KMS-11 (cell line): ENCODE measurements around the gene PEAR1.

Experiments used
- H2AFZ ChIP-seq: fragments of 200-600 bp; sonication (generic); 2 replicates; pipeline ENCODE4 v1.6.1; 2016; ENCODE audit warnings: antibody characterized with exemption, mixed run types, low read depth
- H3K27ac ChIP-seq: fragments of 200-600 bp; sonication (generic); 2 replicates; pipeline ENCODE4 v1.6.1; 2016; ENCODE audit warnings: mild to moderate bottlenecking, mixed run types
- H3K27me3 ChIP-seq: fragments of 200-600 bp; sonication (generic); 2 replicates; pipeline ENCODE4 v1.6.1; 2017; ENCODE audit warnings: mild to moderate bottlenecking, low read depth, mixed run types, moderate library complexity; ENCODE audit not compliant: insufficient read depth
- H3K36me3 ChIP-seq: fragments of 200-600 bp; sonication (generic); 2 replicates; pipeline ENCODE4 v1.6.1; 2017; ENCODE audit warnings: mild to moderate bottlenecking, mixed run types; ENCODE audit not compliant: insufficient read depth
- H3K4me1 ChIP-seq: fragments of 200-600 bp; sonication (generic); 2 replicates; pipeline ENCODE4 v1.6.1; 2016; ENCODE audit warnings: mild to moderate bottlenecking, low read depth, mixed run types; ENCODE audit not compliant: poor library complexity, severe bottlenecking
- H3K4me2 ChIP-seq: fragments of 200-600 bp; sonication (generic); 2 replicates; pipeline ENCODE4 v1.7.0; 2016; ENCODE audit warnings: mild to moderate bottlenecking, mixed run types
- H3K4me3 ChIP-seq: fragments of 200-600 bp; sonication (generic); IDR thresholded peaks from 2 replicates; pipeline ENCODE4 v1.6.1; 2017; ENCODE audit warnings: low read depth, low read length, mixed read lengths; ENCODE audit not compliant: insufficient read depth
- H3K79me2 ChIP-seq: fragments of 200-600 bp; sonication (generic); 2 replicates; pipeline ENCODE4 v1.6.1; 2016; ENCODE audit warnings: low read depth, mixed run types; ENCODE audit not compliant: insufficient read depth
- H3K9ac ChIP-seq: fragments of 200-600 bp; sonication (generic); 2 replicates; pipeline ENCODE4 v1.6.1; 2016; ENCODE audit warnings: mild to moderate bottlenecking, mixed run types
- H4K20me1 ChIP-seq: fragments of 200-600 bp; sonication (generic); 2 replicates; pipeline ENCODE4 v1.6.1; 2016; ENCODE audit warnings: mild to moderate bottlenecking, mixed run types; ENCODE audit not compliant: insufficient read depth
- TF ChIP-seq, protein P1 (sequence below): fragments of 200-600 bp; sonication (generic); conservative IDR thresholded peaks from 2 replicates; pipeline ENCODE4 v1.6.1; 2017; ENCODE audit warnings: low read depth, mild to moderate bottlenecking, antibody characterized with exemption, low read length, moderate library complexity, mixed read lengths

PEAR1 gene

DNA sequence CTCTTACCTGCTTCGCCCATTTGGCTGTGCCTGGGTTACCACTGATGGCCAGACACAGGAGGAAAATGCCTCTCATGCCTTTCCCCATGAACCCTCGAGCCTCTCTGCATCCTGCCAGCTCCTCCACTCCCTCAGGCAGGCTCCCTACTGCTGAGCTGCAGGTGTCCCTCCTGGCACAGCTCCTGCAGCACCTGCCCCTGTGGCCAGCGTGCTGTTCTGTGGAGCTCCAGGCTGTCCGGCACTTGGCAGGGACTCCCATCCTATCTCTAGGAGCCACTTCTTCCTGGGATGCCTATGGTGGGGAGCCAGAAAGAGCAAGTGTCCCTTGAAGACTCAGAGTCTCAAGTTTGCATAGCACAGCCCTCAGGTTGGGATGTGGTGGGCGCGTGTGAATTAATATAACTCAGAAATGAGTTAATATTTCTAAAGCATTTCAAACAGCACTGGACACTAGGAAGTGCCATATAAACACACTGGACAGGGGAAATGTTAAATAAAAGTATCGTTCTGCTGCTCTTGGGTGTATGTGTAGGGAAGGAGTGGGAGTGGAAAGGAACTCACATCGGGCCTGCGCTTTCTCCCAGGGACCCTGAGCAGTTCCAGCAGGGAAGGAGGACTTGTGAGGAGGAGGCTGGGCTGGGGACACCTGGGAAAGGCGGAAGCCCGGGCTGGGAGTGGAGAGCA lies 29.6 kb downstream of the PEAR1 start:
- Histone ChIP-seq H4K20me1 (no peaks in the 10 kb centered on the region; the same call in 1 of the 2 replicates), H3K4me1 (peaks cover 31% of the 10 kb centered on the region), H3K27me3 (peaks cover 90% of the 10 kb centered on the region), H2AFZ (no peak overlapping the region), H3K79me2 (no peaks in the 10 kb centered on the region), H3K4me2 (no peak overlapping the region), H3K4me3 (no peak overlapping the region), H3K36me3 (no peaks in the 10 kb centered on the region), H3K9ac (no peak overlapping the region), H3K27ac (no peak overlapping the region)
- TF ChIP-seq, protein P1, sequence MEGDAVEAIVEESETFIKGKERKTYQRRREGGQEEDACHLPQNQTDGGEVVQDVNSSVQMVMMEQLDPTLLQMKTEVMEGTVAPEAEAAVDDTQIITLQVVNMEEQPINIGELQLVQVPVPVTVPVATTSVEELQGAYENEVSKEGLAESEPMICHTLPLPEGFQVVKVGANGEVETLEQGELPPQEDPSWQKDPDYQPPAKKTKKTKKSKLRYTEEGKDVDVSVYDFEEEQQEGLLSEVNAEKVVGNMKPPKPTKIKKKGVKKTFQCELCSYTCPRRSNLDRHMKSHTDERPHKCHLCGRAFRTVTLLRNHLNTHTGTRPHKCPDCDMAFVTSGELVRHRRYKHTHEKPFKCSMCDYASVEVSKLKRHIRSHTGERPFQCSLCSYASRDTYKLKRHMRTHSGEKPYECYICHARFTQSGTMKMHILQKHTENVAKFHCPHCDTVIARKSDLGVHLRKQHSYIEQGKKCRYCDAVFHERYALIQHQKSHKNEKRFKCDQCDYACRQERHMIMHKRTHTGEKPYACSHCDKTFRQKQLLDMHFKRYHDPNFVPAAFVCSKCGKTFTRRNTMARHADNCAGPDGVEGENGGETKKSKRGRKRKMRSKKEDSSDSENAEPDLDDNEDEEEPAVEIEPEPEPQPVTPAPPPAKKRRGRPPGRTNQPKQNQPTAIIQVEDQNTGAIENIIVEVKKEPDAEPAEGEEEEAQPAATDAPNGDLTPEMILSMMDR: no peak

DNA sequence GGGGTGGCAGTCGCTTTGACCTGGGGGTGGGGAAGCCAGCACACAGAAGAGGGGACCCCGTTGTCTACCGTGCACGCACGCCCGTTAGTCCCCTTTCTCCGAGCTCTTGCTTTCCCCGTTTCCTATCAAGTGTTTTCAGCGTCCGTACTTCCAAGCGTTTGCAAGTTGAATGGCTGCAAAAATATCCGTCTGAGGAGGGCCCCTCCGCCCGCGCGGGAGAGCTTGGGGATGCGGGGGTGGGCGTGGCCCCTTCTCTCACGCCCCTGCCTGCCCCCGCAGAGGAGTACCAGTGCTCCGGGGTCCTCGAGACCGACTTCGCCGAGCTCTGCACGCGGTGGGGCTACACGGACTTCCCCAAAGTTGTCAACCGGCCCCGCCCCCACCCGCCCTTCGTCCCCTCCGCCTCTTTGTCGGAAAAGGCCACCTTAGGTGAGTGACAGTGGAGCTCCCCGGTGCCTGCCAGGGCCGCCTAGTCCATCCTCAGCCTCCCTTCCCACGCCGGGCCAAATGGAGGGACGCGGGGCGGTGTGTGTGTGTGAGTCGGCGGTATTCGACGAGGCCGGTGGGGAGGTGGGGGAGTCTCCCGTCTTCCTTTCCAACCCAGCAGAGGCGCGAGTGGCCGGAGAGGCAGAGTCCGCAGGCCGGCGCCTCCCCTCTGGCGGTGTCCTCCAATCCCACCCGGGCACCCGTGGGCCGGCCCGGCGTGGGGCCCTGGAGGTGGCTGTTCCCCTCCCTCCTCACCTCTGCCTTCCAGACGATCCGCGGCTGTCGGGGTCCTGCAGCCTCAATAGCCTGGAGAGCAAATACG lies 30.4 kb downstream of the PEAR1 start:
- Histone ChIP-seq H3K27ac (no peak overlapping the region), H3K4me1 (peaks cover 31% of the 10 kb centered on the region), H3K36me3 (no peaks in the 10 kb centered on the region), H3K9ac (no peak overlapping the region), H3K4me3 (no peak overlapping the region), H4K20me1 (no peaks in the 10 kb centered on the region; the same call in 1 of the 2 replicates), H3K4me2 (no peak overlapping the region), H3K27me3 (peaks cover 88% of the 10 kb centered on the region), H2AFZ (no peak overlapping the region), H3K79me2 (no peaks in the 10 kb centered on the region)
- TF ChIP-seq, protein P1: no peak

DNA sequence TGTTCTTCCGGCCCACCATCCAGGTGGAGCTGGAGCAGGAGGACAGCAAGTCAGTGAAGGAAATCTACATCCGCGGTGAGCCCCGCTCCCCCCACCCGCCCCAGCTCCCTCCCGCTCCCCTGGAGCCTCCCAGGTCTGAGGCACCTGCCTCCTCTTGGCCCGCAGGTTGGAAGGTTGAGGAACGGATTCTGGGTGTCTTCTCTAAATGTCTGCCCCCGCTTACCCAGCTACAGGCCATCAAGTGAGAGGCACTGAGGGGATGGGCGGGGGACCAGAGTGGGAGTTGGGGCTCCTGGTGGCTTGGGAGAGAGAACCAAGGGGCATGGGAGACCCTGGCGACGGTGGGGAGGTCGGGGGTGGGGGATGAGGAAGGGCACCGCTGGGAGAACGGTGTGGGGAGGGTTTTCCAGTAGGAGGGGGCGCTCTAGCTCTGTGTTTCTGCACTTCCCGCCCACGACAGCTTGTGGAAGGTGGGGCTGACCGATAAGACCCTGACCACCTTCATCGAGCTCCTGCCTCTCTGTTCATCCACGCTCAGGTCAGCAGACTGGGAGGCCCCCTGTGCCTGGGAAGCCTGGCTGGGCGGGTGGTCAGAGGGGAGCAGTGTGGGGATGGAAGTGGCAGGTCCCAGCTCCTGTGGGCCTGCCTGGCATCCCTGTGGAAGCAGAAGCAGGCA lies 31.1 kb downstream of the PEAR1 start:
- H3K27ac ChIP-seq: no peak overlapping the region
- no peaks in the 10 kb centered on the region for H3K36me3 ChIP-seq
- H3K79me2 ChIP-seq: no peaks in the 10 kb centered on the region
- no peak overlapping the region for H3K4me2 ChIP-seq
- H3K4me3 ChIP-seq: no peak overlapping the region
- H4K20me1 ChIP-seq: no peaks in the 10 kb centered on the region; the same call in 1 of the 2 replicates
- peaks cover 88% of the 10 kb centered on the region for H3K27me3 ChIP-seq
- no peak overlapping the region for H3K9ac ChIP-seq
- no peak overlapping the region for H2AFZ ChIP-seq
- TF ChIP-seq, protein P1: no peak
- H3K4me1 ChIP-seq: peaks cover 31% of the 10 kb centered on the region

DNA sequence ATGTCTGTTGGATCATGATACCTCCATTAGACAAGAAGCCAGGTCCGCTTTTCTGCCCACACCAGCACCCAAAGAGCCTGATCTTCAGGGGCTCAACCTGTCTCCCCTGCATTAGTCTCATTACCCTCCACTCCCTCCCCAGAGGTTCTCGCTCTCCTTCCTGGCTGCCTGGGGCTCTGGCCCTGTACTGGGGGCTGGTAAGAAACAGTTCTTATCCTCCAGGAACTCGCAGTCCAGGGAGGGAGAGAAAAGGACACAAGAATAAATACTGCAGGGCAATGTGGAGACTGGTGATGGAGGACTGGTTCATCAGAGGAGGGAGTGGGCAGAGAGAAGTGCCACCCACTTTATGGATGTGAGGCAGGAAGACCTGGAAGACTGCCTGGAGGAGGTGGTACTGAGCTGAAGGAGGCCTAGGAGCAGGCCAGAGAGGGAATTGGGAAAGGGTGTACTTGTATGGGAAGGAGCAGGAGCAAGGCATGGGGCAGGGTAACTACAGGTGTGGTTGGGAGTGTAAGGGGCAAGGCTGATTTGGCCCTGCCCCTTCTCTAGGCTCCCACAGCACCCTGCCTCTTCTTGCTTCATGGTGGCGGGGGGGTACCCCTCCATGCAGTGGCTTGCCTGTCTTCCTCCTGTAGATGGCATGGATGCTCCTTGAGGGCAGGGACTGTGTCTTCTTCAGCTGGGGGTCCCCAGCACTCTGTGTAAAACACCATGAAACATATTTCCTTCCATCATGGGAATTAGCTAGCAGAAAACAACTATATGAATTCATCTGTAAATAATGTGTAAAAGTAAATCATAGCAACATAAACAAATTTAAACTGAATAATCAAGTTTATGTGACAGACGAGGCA lies 31.9 kb downstream of the PEAR1 start:
- Histone ChIP-seq H2AFZ (no peak overlapping the region), H3K36me3 (no peaks in the 10 kb centered on the region), H3K4me1 (peaks cover 31% of the 10 kb centered on the region), H4K20me1 (no peaks in the 10 kb centered on the region; the same call in 1 of the 2 replicates), H3K4me3 (peak overlapping the region; percentile 49), H3K4me2 (peak overlapping the region; percentile 47), H3K79me2 (no peaks in the 10 kb centered on the region), H3K27ac (no peak overlapping the region), H3K27me3 (peaks cover 88% of the 10 kb centered on the region), H3K9ac (no peak overlapping the region)
- TF ChIP-seq, protein P1: no peak
